EL (cell line): ENCODE measurements around the gene TMEM63B.
"Not testable (repeated sequence)": the region's sequence is repeated elsewhere in the genome, so short reads cannot be mapped to it uniquely, and the experiment has no call there.

Experiments used
- DNase-seq: peaks from one replicate; pipeline ENCODE4 v3.0.0-alpha.2; 2016

Gene TMEM63B

DNA sequence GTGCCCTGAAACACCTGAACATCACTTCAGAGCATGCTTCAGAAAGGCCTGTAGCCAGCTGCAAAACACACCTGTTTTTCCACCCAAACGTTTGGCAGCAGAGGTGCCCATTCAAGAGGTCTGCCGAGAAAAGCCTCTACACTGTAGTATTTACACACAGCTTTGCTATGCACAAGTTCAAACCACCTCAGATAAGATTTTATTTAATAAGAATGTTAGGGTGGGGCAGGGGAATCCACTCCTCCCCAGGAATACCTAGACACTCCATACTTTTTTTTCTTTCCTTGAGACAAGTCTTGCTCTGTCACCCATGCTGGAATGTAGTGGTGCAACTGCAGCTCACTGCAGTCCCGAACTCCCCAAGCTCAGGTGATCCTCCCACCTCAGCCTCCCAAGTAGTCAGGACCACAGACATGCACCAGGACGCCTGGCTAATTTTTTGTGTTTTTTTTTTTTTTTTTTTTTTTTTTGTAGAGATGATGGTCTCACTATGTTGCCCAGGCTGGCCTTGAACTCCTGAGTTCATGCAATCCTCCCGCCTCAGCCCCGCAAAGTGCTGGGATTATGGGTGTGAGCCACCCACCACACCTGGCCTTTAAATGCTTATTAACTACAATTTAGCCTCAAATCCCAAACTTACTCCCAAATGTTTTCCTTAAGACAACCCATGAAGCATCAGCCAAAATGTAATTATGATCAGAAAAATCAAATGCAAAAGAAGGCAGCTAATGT is 9.8 kb upstream of the TMEM63B start:
- DNase-seq, result peak; percentile 54

DNA sequence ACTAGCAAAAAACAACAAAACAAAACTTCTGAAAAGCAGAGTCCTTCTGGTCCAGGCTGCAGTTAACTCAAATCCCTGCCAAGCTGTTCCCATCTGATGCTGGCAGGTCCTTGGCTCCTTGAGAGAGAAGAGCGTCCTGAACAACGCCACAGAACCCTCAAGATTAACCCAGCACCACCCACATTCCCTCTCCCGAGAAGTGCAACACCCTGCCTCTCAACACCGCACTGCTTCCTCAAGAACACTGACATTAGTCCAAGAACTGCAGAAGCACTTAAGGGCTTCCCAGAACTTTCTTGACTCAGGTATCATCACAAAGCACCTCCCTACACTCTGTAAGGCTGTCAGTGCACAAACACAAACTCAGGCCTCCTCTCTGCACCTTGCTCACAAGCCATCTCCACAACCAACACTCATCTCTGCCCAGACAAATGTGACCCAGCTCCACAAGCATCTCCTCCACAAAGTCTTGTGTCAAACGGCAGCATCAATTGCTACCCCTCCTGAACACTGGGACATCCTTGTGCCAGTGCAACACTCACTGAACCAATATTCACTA is 7.6 kb upstream of the TMEM63B start:
- DNase-seq, result no peak

DNA sequence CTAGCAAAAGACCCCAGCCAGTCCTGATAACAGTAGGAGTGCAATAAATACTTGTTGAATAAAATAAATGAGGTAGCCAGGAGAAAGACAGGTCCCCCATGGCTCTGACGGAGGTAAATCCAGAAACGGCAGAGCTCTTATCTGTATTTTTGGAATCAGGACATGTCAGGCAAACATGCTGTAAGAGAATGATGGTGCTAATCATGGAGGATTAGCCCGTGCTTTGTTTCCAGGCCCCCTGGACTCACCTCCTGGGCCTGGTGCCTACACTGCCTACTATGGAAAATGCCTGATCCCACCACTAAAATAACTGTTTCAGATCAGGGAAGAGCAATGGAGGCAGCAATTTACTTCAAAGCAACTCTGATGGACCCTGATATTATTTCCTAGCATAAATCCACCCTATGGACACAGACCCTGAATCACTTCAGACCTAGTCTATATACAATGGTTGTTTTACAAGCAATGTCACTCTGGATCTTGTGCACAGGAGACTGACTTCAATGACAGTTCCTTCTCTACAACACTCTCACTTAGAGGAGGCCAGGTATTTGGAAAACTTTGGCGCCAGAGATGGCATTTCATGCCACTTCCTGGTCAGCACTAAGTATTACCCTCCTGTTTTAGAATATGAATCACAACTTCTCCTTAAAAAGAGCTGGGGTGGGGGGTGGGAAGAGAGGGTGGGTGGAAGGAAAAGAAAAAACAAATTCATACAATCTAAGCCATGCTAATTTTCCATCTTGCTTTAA is 6.5 kb upstream of the TMEM63B start:
- no peak for DNase-seq

DNA sequence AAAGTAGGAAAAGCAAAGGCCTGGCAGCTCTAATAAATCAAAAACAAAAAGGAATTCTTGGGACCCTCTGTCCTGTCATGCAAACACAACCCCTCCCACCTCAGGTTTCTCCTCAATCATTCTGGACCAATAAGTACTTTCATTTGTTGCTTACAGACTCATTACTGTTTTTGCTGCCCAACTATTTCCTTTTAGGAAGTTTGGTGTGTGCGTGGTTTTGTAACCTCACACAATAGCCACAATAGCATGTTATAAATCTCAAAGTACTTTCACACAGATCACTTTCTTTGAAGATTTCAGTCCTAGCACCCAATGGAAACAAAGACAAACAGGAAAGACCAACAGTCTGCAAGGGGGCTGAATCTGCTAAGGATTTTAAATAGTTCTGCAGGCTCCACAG is 4.6 kb upstream of the TMEM63B start:
- DNase-seq, result no peak

DNA sequence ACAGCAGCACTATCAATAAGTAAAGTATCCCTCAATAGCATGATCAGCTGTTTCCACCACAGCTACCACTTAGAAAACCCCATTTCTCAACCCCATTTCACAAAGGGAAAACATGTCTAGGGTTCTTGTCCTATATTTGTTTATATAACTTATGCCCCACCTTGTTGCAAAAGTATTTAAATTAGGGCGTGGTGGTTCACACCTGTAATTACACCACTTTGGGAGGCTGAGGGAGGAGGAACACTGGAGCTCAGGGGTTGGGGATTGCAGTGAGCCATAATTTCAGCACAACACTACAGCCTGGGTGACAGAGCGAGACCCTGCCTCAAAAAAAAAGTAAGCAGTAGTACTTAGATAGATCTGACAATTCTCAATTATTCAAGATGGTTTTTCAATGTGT is 3.8 kb upstream of the TMEM63B start:
- no peak for DNase-seq

DNA sequence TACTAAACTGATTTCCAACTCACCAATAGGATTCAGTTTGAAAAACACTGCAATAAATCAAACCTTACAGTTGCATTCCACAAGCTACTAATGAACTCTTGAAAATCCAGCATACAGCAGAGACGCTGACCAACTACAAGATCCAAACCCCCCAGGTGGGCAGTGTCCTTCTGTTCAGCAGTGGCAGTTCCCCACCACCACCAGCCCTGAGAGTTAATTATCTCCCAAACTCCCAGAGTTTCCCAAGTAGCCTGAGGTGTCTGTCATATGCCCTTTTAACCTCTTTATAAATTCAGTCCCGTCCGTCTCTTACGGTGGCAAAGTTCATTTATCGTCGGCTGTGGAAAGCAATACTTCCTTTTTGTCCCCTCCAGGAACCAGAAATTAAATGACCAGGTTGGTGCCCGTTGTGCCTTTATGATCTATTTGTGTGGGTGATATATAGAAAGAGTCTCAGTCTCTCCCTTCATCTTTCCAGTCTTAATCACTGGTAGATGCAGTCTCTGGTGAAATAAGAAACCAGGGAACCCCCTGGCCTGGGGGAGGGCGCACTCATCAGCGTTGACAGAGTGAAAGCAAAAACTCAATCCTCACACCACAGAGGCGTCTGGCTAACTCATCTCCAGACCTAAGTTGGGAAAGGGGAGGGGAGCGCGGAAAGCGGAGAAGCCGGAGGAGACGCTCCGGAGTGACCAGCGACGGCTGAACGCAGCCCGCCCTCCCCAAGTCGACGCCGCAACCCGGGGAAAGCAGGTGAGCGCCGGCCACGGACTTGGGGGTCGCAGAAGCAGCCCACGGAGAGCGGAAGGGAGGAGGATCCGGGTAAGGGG is 819 bp upstream of the TMEM63B start:
- DNase-seq, result peak; percentile 75

DNA sequence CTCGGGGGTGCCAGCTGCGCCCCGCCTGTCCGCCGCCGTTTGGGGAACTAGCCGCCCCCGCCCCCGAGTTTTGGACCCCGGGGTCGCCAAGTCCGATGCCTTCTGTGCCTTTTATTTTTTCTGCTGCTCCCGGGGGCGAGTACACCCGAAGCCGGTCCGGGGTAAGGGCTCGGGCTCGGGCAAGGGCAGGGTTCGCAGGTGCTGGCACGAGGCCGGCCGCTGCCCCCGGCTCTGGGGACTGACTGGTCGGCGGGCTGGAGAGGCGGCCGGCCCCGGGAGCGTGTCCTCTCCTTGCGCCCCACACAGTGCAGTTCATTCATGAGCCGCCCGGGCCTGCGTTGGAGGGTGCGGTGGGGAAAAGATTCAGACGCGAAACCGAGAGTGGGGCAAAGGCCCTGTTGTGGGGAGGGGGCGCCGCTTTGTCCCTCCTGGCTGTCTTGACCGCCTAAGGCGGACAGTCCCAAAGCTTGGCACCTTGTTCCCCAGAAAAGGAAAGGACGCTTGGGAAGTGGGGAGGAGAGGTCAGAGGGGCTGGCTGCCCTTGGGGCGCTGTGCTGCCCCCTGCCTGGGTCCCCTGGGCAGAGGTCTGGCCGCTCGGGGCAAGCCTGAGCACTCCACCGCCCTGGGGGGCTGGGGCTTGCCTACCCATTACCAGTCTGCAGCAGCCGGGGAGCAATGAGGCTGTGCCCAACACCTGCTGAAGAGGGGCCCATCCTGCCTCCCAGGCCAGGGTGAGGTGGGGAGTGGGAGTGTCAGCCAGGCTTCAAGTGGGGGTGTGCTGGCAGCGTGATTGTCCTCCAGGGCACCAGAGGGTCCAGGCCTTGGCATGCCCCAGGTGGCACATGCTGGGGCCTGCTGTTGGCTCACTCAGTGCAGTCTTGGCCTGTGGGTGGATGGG is 915 bp downstream of the TMEM63B start:
- DNase-seq, result peak; percentile 51

DNA sequence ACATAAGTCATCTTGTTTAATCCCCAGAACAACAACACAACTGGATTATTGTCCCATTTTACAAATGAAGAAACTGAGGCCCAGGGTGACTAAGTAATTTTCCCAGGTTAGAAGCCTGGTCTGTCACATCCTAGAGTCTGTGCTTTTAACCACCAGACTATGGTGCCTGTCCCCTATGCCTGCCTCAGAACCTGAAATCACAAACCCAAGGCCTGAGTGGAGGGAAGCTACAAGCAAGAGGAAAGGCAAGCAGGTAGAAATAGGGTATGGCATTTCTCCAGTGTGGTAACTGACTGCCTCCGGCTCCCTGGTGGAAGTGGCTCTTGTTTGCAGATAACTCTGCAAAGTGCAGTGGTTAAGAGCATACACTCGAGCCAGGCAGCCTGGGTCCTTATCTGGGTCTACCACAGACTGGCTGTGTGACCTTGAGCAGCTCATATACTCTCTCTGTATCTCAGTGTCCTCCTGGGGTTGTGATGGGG is 2.5 kb downstream of the TMEM63B start:
- DNase-seq, result no peak

DNA sequence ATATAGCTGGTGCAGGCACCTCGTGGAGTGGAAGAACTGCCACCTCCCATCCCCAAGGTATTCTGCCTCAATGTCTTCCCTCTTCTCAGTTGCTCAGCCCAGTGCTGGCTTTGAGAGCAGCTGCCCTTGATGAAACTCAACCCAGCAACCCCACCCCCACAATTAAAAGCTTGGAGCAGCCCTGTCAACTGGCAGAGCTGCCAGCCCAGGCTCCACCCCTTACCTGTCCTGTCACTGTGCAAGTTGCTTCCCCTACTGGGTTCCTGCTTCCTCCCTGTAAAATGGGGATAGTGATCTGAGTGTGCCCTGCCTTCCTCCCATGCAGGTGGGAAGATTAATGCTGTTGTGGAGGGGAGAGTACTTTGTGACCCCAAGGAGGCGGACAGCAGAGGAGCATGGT is 4.5 kb downstream of the TMEM63B start:
- DNase-seq, result no peak

DNA sequence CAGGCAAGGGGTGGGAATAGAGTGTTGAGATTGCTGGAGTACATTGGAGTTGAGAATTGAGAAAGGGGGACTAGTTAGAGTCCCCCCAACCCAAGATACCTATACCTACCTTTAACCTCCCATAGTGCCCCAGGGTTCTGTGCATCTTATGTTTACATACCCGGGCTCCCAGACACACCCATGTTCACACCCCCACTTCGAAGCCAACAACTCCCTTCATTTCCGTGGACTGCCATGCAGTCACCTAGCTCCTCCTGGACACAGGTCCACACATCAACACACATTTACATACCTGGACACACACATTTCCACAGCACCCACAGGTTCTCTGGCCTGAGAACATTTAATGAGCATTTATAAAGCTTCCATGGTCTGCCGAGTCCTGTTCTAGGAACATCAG is 5.1 kb downstream of the TMEM63B start:
- DNase-seq, result no peak

DNA sequence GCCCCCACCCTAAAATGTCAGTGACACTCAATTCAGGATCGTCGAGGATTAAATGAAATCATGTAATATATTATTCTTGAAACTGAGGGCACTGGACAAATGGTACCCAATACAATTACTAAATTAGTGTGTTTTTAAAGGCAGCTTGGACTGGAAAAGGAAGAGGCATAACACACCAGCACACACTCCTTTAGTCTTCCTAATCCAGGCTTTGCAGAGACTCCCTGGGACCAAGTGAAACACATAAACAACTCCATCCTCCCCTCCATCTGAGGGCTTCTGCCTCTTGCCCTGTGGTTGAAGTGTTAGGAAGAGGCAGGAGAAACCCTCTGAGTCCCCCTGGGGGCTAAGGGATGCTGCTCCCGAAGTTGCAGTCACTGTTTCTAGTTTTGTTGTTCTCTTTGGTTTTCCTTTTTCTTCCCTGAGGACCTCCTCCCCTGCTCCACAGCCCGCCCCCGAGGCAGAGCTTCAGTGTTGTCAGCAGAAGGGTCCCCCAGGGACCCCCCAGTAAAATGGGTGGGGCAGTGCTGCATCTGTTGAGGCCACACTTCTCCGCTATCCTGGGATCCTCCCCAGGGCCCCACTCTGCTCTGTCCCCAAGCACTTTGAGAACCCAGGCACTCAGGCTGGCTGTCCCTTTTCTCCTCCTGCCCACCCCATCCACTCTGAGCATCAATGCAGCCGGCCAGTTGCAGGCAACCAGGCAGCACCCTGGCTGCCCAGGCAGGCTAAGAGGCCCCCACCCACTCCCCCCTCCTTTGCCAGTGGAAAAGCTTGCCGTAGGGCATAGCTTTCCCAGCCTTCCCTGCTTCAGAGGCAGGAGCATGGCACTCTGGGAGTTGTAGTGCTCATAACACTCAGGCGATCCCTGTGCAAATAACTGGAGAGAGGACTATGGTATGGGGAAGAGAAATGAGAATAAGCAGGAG is 5.9 kb downstream of the TMEM63B start:
- DNase-seq, result peak; percentile 64

DNA sequence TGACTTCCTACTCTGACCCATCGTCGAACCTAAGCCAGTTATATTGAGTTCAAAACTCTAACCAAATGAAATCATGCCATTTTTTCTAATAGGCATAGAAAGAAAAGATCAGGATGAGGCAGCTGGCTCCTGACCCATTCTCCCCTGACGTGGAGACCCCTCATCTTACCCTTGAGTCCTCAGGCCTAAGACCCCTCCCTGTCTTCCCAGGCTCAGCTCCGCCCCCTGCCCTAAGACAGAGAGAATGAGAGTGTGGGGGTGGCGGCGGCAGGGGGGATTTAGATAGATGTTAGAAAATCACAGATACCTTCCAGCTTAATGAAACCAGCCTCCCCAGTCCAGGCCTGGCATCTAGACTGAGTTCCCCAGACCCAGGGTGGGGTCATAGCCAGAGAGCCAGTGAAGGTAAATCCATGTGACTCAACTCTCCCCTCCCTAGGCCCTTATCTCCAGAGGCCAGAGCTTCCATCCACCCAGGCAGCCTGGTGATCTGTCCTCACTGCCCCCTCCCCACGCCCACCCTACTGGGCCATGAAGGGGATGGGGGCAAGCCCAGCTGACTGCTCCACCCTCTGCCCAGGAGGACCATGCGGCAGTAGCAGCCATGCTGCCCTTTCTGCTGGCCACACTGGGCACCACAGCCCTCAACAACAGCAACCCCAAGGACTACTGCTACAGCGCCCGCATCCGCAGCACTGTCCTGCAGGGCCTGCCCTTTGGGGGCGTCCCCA is 6.8 kb downstream of the TMEM63B start:
- DNase-seq, result no peak

DNA sequence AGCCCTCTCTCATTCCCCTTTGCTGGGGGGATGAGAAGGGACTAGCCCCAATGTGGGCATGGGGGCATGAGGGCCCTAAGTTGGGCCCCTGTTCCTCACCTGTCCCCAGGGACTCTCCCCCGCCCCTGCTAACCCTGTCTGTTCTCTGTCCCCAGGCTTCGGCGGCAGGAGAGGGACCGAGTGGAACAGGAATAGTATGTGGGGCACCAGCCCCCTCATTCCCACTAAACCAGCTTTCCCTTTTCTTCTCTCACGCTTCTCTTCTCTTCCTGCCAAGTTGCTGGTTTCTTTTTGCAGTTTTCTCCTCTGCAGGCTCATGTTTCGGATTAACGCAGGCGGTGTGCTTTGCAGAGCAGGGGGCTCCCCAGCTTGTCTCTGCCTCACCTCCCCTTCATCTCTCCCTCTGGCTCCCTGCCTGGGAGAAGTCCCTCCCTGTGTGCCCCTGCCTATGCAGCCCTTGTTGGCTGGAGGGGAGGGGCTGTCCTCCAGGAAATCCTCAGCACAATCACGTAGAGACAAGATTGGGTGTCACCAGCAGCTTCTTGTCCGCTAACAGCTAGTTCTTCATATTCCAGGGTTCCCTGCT is 7.9 kb downstream of the TMEM63B start:
- DNase-seq, result no peak

DNA sequence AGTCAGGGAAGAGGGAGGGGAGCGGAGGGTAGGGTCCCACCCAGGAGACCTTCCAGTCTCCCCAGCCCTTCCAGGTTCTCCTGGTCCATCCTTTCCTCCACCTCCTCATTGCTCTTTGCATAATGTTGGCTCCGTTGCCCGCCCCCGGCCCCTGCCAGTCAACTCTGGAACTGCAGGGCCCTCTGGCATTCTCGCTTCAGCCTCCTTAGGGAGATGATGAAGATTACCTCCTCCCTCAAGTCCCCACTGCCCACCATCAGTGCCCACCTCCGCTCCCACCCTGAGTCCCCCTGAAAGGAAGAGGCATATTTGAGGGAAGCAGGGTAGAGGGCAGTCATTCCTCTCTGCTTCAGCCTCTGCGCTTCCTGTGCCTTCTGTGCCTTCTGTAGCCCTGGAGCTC is 8.5 kb downstream of the TMEM63B start:
- DNase-seq, result no peak

DNA sequence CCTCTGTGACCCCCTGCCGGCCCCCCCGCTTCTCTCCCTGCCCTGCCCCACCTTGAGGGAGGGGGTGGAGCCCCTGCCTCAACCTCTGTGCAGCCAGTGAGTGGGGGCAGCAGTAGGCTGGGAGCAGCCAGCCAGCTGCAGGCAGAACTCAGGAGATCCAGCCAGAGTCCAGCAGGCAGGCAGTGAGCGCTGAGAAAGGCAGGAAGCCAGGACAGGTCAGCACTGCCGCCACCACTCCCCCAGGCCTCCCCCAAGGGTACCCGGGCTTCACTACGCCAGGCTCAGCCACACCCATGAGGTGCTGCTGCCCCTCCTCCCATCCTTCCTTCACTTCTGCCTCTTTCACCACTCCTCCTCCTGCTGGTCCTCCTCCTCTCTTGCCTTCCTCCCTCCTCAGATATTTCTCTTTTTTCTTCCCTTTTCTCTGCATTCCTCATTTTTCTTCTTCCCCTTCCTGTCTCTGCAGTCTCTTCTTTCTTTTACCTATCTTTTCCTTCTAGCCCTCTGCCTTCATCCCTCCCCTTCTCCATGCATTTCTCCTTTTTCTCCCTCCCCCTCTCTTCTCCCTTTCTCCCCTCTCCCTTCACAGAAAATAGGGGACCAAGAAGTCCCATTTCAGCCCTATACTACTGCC is 11.5 kb downstream of the TMEM63B start:
- DNase-seq, result no peak

DNA sequence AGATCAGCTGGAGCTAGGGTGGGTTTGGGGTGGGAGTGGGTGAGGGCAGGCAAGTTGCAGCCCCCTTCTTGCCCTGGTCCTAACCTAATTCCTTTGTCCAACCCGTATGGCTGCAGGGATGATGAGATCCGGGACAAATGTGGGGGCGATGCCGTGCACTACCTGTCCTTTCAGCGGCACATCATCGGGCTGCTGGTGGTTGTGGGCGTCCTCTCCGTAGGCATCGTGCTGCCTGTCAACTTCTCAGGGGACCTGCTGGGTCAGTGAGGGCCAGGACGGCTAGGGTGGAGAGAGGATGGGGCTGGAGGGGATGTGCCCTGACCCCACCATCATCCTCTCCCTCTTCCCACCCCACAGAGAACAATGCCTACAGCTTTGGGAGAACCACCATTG is 12.0 kb downstream of the TMEM63B start:
- no peak for DNase-seq

DNA sequence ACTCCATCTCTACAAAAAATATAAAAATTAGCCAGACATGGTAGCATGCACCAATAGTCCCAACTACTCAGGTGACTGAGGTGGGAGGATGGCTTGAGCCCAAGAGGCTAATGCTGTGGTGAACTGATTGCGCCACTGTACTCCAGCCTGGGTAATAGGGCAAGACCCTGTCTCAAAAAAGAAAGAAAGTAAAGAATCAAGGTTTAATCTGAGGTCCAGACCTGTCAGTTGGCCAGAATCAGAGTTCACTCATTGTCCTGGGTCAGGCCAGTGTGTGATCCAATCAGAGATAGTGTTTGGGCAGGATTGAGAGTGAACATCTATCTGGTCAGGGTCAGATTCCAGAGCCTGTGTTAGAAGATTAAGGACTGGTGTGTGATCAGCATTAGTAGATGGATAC is 15.5 kb downstream of the TMEM63B start:
- DNase-seq, result no peak

DNA sequence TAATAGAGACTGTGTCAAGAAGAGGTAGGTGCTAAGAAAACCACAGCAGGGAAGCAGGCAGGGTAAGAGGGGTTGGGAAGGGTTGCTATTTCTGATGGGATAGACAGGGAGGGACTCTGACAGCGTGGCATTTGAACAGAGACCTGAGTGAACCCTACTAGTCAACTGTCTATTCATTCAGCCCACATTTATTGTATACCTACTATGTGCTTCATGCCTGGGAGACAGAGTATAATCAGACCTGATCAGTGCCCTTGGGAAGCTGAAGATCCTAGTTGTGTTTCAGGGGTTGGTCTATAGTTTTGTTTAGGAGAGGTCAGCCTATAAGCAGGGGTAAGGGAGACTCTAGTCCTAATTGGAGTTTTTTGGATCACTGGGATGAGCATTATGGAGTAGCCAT is 16.4 kb downstream of the TMEM63B start:
- DNase-seq, result no peak

DNA sequence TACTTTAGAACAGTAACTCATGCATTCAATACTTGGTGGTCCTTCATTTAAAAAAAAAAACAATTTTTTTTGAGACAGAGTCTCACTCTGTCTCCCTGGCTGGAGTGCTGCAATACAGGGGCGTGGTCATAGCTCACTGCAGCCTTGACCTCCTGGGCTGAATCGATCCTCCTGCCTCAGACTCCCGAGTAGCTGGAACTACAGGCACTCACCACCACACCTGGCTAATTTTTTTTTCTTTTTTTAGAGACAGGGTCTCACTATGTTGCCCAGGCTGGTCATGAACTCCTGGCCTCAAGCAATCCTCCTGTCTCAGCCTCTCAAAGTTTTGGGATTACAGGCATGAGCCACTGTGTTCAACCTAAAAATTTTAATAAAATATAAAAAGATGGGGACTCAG is 17.2 kb downstream of the TMEM63B start:
- DNase-seq, result not testable (repeated sequence)
